H9 (cell line): ENCODE results near the gene CDK5R2. TPM values are rescaled to one million over a fixed set of nuclear protein-coding genes. Genes with fewer than 3 reads are reported as not detected.

Experiments
- DNase-seq: peaks from one replicate; pipeline ENCODE4 v3.0.0-alpha.2; 2017
- H2AFZ ChIP-seq: one replicate; pipeline ENCODE4 v1.6.1; 2013; ENCODE audit warnings: mild to moderate bottlenecking, low read length, control low read depth, moderate library complexity
- H2AK5ac ChIP-seq: 2 replicates; pipeline ENCODE4 v1.6.1; 2013; ENCODE audit warnings: low read length, control low read depth, mixed read lengths; ENCODE audit not compliant: insufficient read length
- H2BK120ac ChIP-seq: one replicate; pipeline ENCODE4 v1.6.1; 2013; ENCODE audit warnings: low read depth, mild to moderate bottlenecking, low read length, control low read depth, inconsistent platforms; ENCODE audit not compliant: poor library complexity, severe bottlenecking
- H2BK12ac ChIP-seq: 2 replicates; pipeline ENCODE4 v1.6.1; 2013; ENCODE audit warnings: low read length, control low read depth, mixed read lengths, low read depth; ENCODE audit not compliant: insufficient read length
- H2BK15ac ChIP-seq: 2 replicates; pipeline ENCODE4 v1.6.1; 2013; ENCODE audit warnings: low read depth, low read length, control low read depth
- H2BK20ac ChIP-seq: one replicate; pipeline ENCODE4 v1.6.1; 2013; ENCODE audit warnings: low read depth, mild to moderate bottlenecking, low read length, control low read depth, inconsistent platforms; ENCODE audit not compliant: poor library complexity, severe bottlenecking
- H2BK5ac ChIP-seq: 2 replicates; pipeline ENCODE4 v1.6.1; 2013; ENCODE audit warnings: low read length, control low read depth, mixed read lengths; ENCODE audit not compliant: insufficient read length
- H3K14ac ChIP-seq: 2 replicates; pipeline ENCODE4 v1.6.1; 2013; ENCODE audit warnings: low read length, control low read depth; ENCODE audit not compliant: insufficient read depth
- H3K18ac ChIP-seq: 2 replicates; pipeline ENCODE4 v1.6.1; 2013; ENCODE audit warnings: low read depth, mild to moderate bottlenecking, mixed read lengths, low read length, control low read depth; ENCODE audit not compliant: insufficient read length
- H3K23ac ChIP-seq: 2 replicates; pipeline ENCODE4 v1.6.1; 2013; ENCODE audit warnings: low read length, control low read depth, mixed read lengths, low read depth; ENCODE audit not compliant: insufficient read length
- H3K23me2 ChIP-seq: 2 replicates; pipeline ENCODE4 v1.6.1; 2013; ENCODE audit warnings: low read depth, mild to moderate bottlenecking, mixed read lengths, low read length, control low read depth; ENCODE audit not compliant: insufficient read length, poor library complexity, severe bottlenecking
- H3K27ac ChIP-seq: 2 replicates; pipeline ENCODE4 v1.5.1; 2013; ENCODE audit warnings: low read length, control low read depth, mixed read lengths, low read depth; ENCODE audit not compliant: insufficient read length
- H3K27me3 ChIP-seq: 2 replicates; pipeline ENCODE4 v1.6.1; 2013; ENCODE audit warnings: low read length, control low read depth, inconsistent platforms; ENCODE audit not compliant: insufficient read depth
- H3K4ac ChIP-seq: 2 replicates; pipeline ENCODE4 v1.6.1; 2013; ENCODE audit warnings: low read depth, mild to moderate bottlenecking, control low read depth, inconsistent platforms, low read length, moderate library complexity
- H3K4me1 ChIP-seq: 2 replicates; pipeline ENCODE4 v1.6.1; 2013; ENCODE audit warnings: low read length, control low read depth, inconsistent platforms; ENCODE audit not compliant: insufficient read depth
- H3K4me2 ChIP-seq: 2 replicates; pipeline ENCODE4 v1.6.1; 2013; ENCODE audit warnings: low read length, control low read depth, mixed read lengths; ENCODE audit not compliant: insufficient read length, insufficient read depth
- H3K56ac ChIP-seq: 2 replicates; pipeline ENCODE4 v1.6.1; 2013; ENCODE audit warnings: low read depth, mild to moderate bottlenecking, mixed read lengths, low read length, control low read depth; ENCODE audit not compliant: insufficient read length
- H3K79me1 ChIP-seq: 2 replicates; pipeline ENCODE4 v1.6.1; 2013; ENCODE audit warnings: low read depth, mild to moderate bottlenecking, moderate library complexity, low read length, control low read depth, inconsistent platforms; ENCODE audit not compliant: insufficient read depth, poor library complexity, severe bottlenecking
- H3K79me2 ChIP-seq: 2 replicates; pipeline ENCODE4 v1.6.1; 2013; ENCODE audit warnings: low read length, control low read depth, inconsistent platforms; ENCODE audit not compliant: insufficient read depth
- H3K9ac ChIP-seq: 2 replicates; pipeline ENCODE4 v1.6.1; 2013; ENCODE audit warnings: low read length, control low read depth, mixed read lengths; ENCODE audit not compliant: insufficient read length; ENCODE audit errors: extremely low read depth
- H3K9me3 ChIP-seq: one replicate; pipeline ENCODE4 v1.6.1; 2013; ENCODE audit warnings: low read depth, low read length, inconsistent platforms; ENCODE audit not compliant: control insufficient read depth
- H3T11ph ChIP-seq: one replicate; pipeline ENCODE4 v1.6.1; 2013; ENCODE audit warnings: mild to moderate bottlenecking, low read length, control low read depth, inconsistent platforms
- H4K20me1 ChIP-seq: one replicate; pipeline ENCODE4 v1.6.1; 2013; ENCODE audit not compliant: control insufficient read depth, insufficient read length, insufficient read depth
- H4K5ac ChIP-seq: 2 replicates; pipeline ENCODE4 v1.6.1; 2013; ENCODE audit warnings: low read depth, mild to moderate bottlenecking, mixed read lengths, low read length, control low read depth; ENCODE audit not compliant: insufficient read length
- H4K8ac ChIP-seq: replicated peaks from 2 replicates; pipeline ENCODE4 v1.6.1; 2013; ENCODE audit warnings: low read length, control low read depth, mixed read lengths, low read depth; ENCODE audit not compliant: insufficient read length
- H4K91ac ChIP-seq: 2 replicates; pipeline ENCODE4 v1.6.1; 2013; ENCODE audit warnings: low read depth, mild to moderate bottlenecking, moderate library complexity, mixed read lengths, low read length, control low read depth; ENCODE audit not compliant: insufficient read length
- H3K27ac Mint-ChIP-seq, 3 experiments: 2 replicates in 2 of 3; 3 replicates in 1 of 3; pipeline ENCODE4 v1.8.0; 2020 to 2021; ENCODE audit warnings: mixed read lengths in 3 of 3, mild to moderate bottlenecking in 1 of 3, moderate library complexity in 1 of 3
- H3K27me3 Mint-ChIP-seq: 2 replicates; pipeline ENCODE4 v1.8.0; 2021; ENCODE audit warnings: low read depth, mild to moderate bottlenecking, moderate library complexity, mixed read lengths
- H3K36me3 Mint-ChIP-seq, 3 experiments: 2 replicates in 2 of 3; 3 replicates in 1 of 3; pipeline ENCODE4 v1.8.0; 2020 to 2021; ENCODE audit warnings: low read depth in 3 of 3, mixed read lengths in 3 of 3; ENCODE audit not compliant: insufficient read depth in 1 of 3
- H3K4me1 Mint-ChIP-seq, 2 experiments: 2 replicates each; pipeline ENCODE4 v1.8.0; 2020; ENCODE audit warnings: mixed read lengths in 2 of 2
- H3K4me3 Mint-ChIP-seq, 2 experiments: 2 replicates in 1 of 2; 3 replicates in 1 of 2; pipeline ENCODE4 v1.8.0; 2020 to 2021; ENCODE audit warnings: mild to moderate bottlenecking in 2 of 2, mixed read lengths in 2 of 2, moderate library complexity in 1 of 2
- H3K9me3 Mint-ChIP-seq, 2 experiments: 2 replicates in 1 of 2; 3 replicates in 1 of 2; pipeline ENCODE4 v1.8.0; 2020; ENCODE audit warnings: mild to moderate bottlenecking in 2 of 2, mixed read lengths in 2 of 2, moderate library complexity in 1 of 2
- CTCF ChIP-seq: fragments of 200-600 bp; sonication (generic); conservative IDR thresholded peaks from 3 replicates; pipeline ENCODE4 v1.8.0; 2021; ENCODE audit warnings: antibody characterized with exemption, mild to moderate bottlenecking
- WGBS: extraction: QIAGEN DNeasy Blood & Tissue Kit; methylation state at CpG from one replicate; pipeline ENCODE4 v1.1.7; 2013; ENCODE audit warnings: missing lambda C conversion rate, low lambda C conversion rate, mixed read lengths; ENCODE audit not compliant: insufficient read length; ENCODE audit errors: extremely low coverage; 5-methylcytosine and 5-hydroxymethylcytosine counted together
- total RNA-seq: library from RNA; stranded (reverse); gene quantifications from 2 replicates; pipeline ENCODE4 v1.2.1, GENCODE V29; 2021

Gene CDK5R2
- total RNA-seq, 1 experiment from 2014 or later: 0.26 TPM

GRCh38 chr2:219002395-219003266 is 43.2 kb downstream of the CDK5R2 start:
- Histone ChIP-seq H4K8ac (no peak overlapping the region), H2BK5ac (no peak overlapping the region), H3K4me1 (peaks cover 9% of the 10 kb centered on the region; the same call in 1 of the 2 replicates), H4K91ac (no peak overlapping the region), H2BK20ac (no peak overlapping the region), H3K9ac (no peak overlapping the region), H3T11ph (no peak overlapping the region), H3K4ac (no peak overlapping the region), H3K23me2 (peaks cover 10% of the 10 kb centered on the region), H3K79me1 (no peaks in the 10 kb centered on the region), H3K79me2 (no peaks in the 10 kb centered on the region), H3K27me3 (peaks cover 62% of the 10 kb centered on the region), H2BK12ac (no peak overlapping the region), H4K20me1 (no peaks in the 10 kb centered on the region), H2BK15ac (no peak overlapping the region), H3K23ac (no peak overlapping the region), H2AFZ (no peak overlapping the region), H2BK120ac (no peak overlapping the region), H3K9me3 (no peaks in the 10 kb centered on the region), H4K5ac (no peak overlapping the region), H3K4me2 (peak overlapping the region; percentile 36), H2AK5ac (no peak overlapping the region), H3K18ac (no peak overlapping the region), H3K14ac (no peak overlapping the region), H3K27ac (no peak overlapping the region), H3K56ac (no peak overlapping the region)
- H3K36me3 Mint-ChIP-seq: no peaks in the 10 kb centered on the region; a peak in 1 of 7 replicates
- H3K27ac Mint-ChIP-seq: no peak overlapping the region
- no CpG with 5 or more reads among the region's 72 CpGs for WGBS
- H3K27me3 Mint-ChIP-seq: peaks cover 99% of the 10 kb centered on the region
- TF ChIP-seq CTCF: peak; percentile 71
- H3K4me3 Mint-ChIP-seq: peak overlapping the region; percentile 72 to 87
- peaks cover 30 to 36% of the 10 kb centered on the region in 2 experiments for H3K4me1 Mint-ChIP-seq
- no peaks in the 10 kb centered on the region for H3K9me3 Mint-ChIP-seq
- peak; percentile 92 for DNase-seq
